Hematopoietic multipotent progenitor cell treated with erythropoietin and hydrocortisone succinate and interleukin-3 and kit ligand, for 17 days (in vitro differentiated cells): ENCODE data around the gene TDG.
A peak's percentile ranks its signal among the peaks of the same experiment; 100 is the strongest.
"Not testable (repeated sequence)": the region's sequence is repeated elsewhere in the genome, so short reads cannot be mapped to it uniquely, and the experiment has no call there.

Source experiments
- DNase-seq: peaks from one replicate; pipeline ENCODE4 v3.0.0-alpha.2; 2015; ENCODE audit warnings: low spot score

TDG gene

GRCh38 chr12:103960616-103961227 lies 5.0 kb upstream of the TDG start:
- DNase-seq, result peak; percentile 41

GRCh38 chr12:103962493-103962892 lies 3.2 kb upstream of the TDG start:
- peak; percentile 18 for DNase-seq

GRCh38 chr12:103964805-103965204 lies 867 bp upstream of the TDG start:
- DNase-seq, result no peak

GRCh38 chr12:103965255-103965589 lies 450 bp upstream of the TDG start:
- DNase-seq, result no peak

- DNase-seq, result peak; percentile 14
These were observed 1.1 kb downstream of the TDG start for GRCh38 chr12:103966736-103967135.

- no peak for DNase-seq
These were observed 3.7 kb downstream of the TDG start for GRCh38 chr12:103969391-103969790.

GRCh38 chr12:103973909-103974308 lies 8.2 kb downstream of the TDG start:
- no peak for DNase-seq

GRCh38 chr12:103975368-103975767 lies 9.7 kb downstream of the TDG start:
- DNase-seq, result peak; percentile 45

GRCh38 chr12:103978384-103978982 lies 12.8 kb downstream of the TDG start:
- DNase-seq, result no peak

GRCh38 chr12:103986829-103987228 lies 21.2 kb downstream of the TDG start:
- DNase-seq, result no peak

GRCh38 chr12:103994235-103994634 lies 28.6 kb downstream of the TDG start:
- DNase-seq, result no peak

- DNase-seq, result no peak
These were observed 30.9 kb downstream of the TDG start for GRCh38 chr12:103996595-103996994.

GRCh38 chr12:103997286-103997900 lies 31.7 kb downstream of the TDG start:
- no peak for DNase-seq

GRCh38 chr12:103998976-103999375 lies 33.3 kb downstream of the TDG start:
- no peak for DNase-seq

- no peak for DNase-seq
These were observed 35.2 kb downstream of the TDG start for GRCh38 chr12:104000807-104001434.

GRCh38 chr12:104002686-104003085 lies 37.0 kb downstream of the TDG start:
- no peak for DNase-seq

- no peak for DNase-seq
These were observed 37.9 kb downstream of the TDG start for GRCh38 chr12:104003596-104003995.

- no peak for DNase-seq
These were observed 41.3 kb downstream of the TDG start for GRCh38 chr12:104006929-104007328.

GRCh38 chr12:104010121-104010520 lies 44.4 kb downstream of the TDG start:
- DNase-seq, result no peak

GRCh38 chr12:104010606-104011169 lies 45.0 kb downstream of the TDG start:
- DNase-seq, result no peak

- DNase-seq, result no peak
These were observed 45.6 kb downstream of the TDG start for GRCh38 chr12:104011253-104011652.

GRCh38 chr12:104012331-104012730 lies 46.7 kb downstream of the TDG start:
- no peak for DNase-seq

GRCh38 chr12:104021862-104022261 lies 56.2 kb downstream of the TDG start:
- not testable (repeated sequence) for DNase-seq
